IMR-90 (cell line): ENCODE data around the gene C3orf85. TPM values are rescaled to one million over a fixed set of nuclear protein-coding genes. Genes with fewer than 3 reads are reported as not detected.

Experiments
- ATAC-seq: fragments of 200-7000 bp; cut with Tn5 transposase; 2 replicates; pipeline ENCODE4 v1.9.1; 2020; ENCODE audit warnings: low read depth, mild to moderate bottlenecking, moderate library complexity
- BruUV-seq: library from RNA; stranded (reverse); fragments of 400-500 nt; replicated peaks from 2 replicates; lab custom pipeline; 2021; lab: Mats Ljungman, UMichigan
- CTCF ChIA-PET: fragments of 300-600 bp; formaldehyde crosslinking; extraction: SDS; loops from one replicate; lab custom pipeline; 2021; ENCODE audit warnings: antibody characterized with exemption; lab: Yijun Ruan, JAX
- POLR2A ChIA-PET: fragments of 300-600 bp; sonication (Branson Sonifier 250); formaldehyde crosslinking; loops from one replicate; lab custom pipeline; 2022; ENCODE audit warnings: antibody characterized with exemption; ENCODE audit not compliant: unreplicated experiment; lab: Charles Lee
- DNase-seq: peaks from one replicate; pipeline ENCODE4 v3.0.0; 2013
- H2AFZ ChIP-seq: replicated peaks from 2 replicates; pipeline ENCODE3; 2013; ENCODE audit warnings: low read length, mild to moderate bottlenecking; ENCODE audit not compliant: poor library complexity
- H2AK5ac ChIP-seq: 2 replicates; pipeline ENCODE4 v1.6.1; 2013; ENCODE audit warnings: low read depth, low read length, inconsistent platforms
- H2AK9ac ChIP-seq: replicated peaks from 2 replicates; pipeline ENCODE3; 2013; ENCODE audit warnings: mild to moderate bottlenecking, low read depth, low read length, moderate library complexity; ENCODE audit not compliant: poor library complexity
- H2BK120ac ChIP-seq: 2 replicates; pipeline ENCODE4 v1.6.1; 2013; ENCODE audit warnings: low read depth, low read length, inconsistent platforms
- H2BK15ac ChIP-seq: 3 replicates; pipeline ENCODE4 v1.6.1; 2013; ENCODE audit warnings: low read depth, low read length, inconsistent platforms
- H2BK20ac ChIP-seq: 2 replicates; pipeline ENCODE4 v1.6.1; 2013; ENCODE audit warnings: low read depth, mild to moderate bottlenecking, inconsistent platforms, low read length, moderate library complexity
- H2BK5ac ChIP-seq: 2 replicates; pipeline ENCODE4 v1.6.1; 2013; ENCODE audit warnings: mild to moderate bottlenecking, low read depth, low read length, inconsistent platforms; ENCODE audit not compliant: poor library complexity, severe bottlenecking
- H3K14ac ChIP-seq: replicated peaks from 2 replicates; pipeline ENCODE4 v1.6.1; 2013; ENCODE audit warnings: low read depth, low read length, inconsistent platforms
- H3K18ac ChIP-seq: 2 replicates; pipeline ENCODE4 v1.6.1; 2013; ENCODE audit warnings: low read depth, low read length, control low read depth
- H3K23ac ChIP-seq: 2 replicates; pipeline ENCODE4 v1.6.1; 2013; ENCODE audit warnings: low read depth, low read length, inconsistent platforms
- H3K27ac ChIP-seq: 2 replicates; pipeline ENCODE4 v1.5.1; 2013; ENCODE audit warnings: mild to moderate bottlenecking, control low read depth, low read length; ENCODE audit not compliant: insufficient read depth
- H3K27me3 ChIP-seq: 2 replicates; pipeline ENCODE4 v1.6.1; 2013; ENCODE audit warnings: low read length; ENCODE audit not compliant: control insufficient read depth, insufficient read depth
- H3K36me3 ChIP-seq: 2 replicates; pipeline ENCODE4 v1.6.1; 2013; ENCODE audit warnings: low read length, mixed read lengths; ENCODE audit not compliant: control insufficient read depth, insufficient read depth
- H3K4ac ChIP-seq: 2 replicates; pipeline ENCODE4 v1.6.1; 2013; ENCODE audit warnings: low read depth, low read length, inconsistent platforms
- H3K4me1 ChIP-seq: 2 replicates; pipeline ENCODE4 v1.6.1; 2013; ENCODE audit warnings: low read length, mixed read lengths; ENCODE audit not compliant: control insufficient read depth, insufficient read depth
- H3K4me2 ChIP-seq: 2 replicates; pipeline ENCODE4 v1.6.1; 2013; ENCODE audit warnings: low read depth, mild to moderate bottlenecking, control low read depth, low read length, moderate library complexity
- H3K4me3 ChIP-seq: 2 replicates; pipeline ENCODE4 v1.5.1; 2013; ENCODE audit warnings: low read depth, mild to moderate bottlenecking, control low read depth, low read length, moderate library complexity; ENCODE audit not compliant: insufficient read depth
- H3K56ac ChIP-seq: 2 replicates; pipeline ENCODE4 v1.6.1; 2013; ENCODE audit warnings: low read length, inconsistent platforms; ENCODE audit not compliant: insufficient read depth; ENCODE audit errors: extremely low read depth
- H3K79me1 ChIP-seq, 2 experiments: 2 replicates each; pipeline ENCODE4 v1.6.1; 2013; ENCODE audit warnings: low read length in 2 of 2, inconsistent platforms in 1 of 2, low read depth in 1 of 2
- H3K9ac ChIP-seq: 2 replicates; pipeline ENCODE4 v1.6.1; 2013; ENCODE audit warnings: low read depth, low read length, control low read depth
- H3K9me1 ChIP-seq: 2 replicates; pipeline ENCODE4 v1.6.1; 2013; ENCODE audit warnings: low read length, inconsistent platforms; ENCODE audit not compliant: insufficient read depth
- H3K9me3 ChIP-seq: 2 replicates; pipeline ENCODE4 v1.6.1; 2013; ENCODE audit warnings: low read length; ENCODE audit not compliant: control insufficient read depth, insufficient read depth
- H4K20me1 ChIP-seq: 2 replicates; pipeline ENCODE4 v1.6.1; 2013; ENCODE audit warnings: low read length, inconsistent platforms; ENCODE audit not compliant: insufficient read depth
- H4K5ac ChIP-seq: 2 replicates; pipeline ENCODE4 v1.6.1; 2013; ENCODE audit warnings: mild to moderate bottlenecking, low read depth, low read length, control low read depth
- H4K8ac ChIP-seq, 2 experiments: 2 replicates each; pipeline ENCODE4 v1.6.1; 2013; ENCODE audit warnings: low read depth in 2 of 2, low read length in 2 of 2, control low read depth in 1 of 2, inconsistent platforms in 1 of 2
- H4K91ac ChIP-seq: 2 replicates; pipeline ENCODE4 v1.6.1; 2013; ENCODE audit warnings: low read depth, low read length, inconsistent platforms; ENCODE audit not compliant: insufficient read depth
- BHLHE40 ChIP-seq: fragments of 150-350 bp; IDR thresholded peaks from 2 replicates; pipeline ENCODE4 v1.6.1; 2016; ENCODE audit warnings: mild to moderate bottlenecking, low read depth, low read length
- CEBPB ChIP-seq: IDR thresholded peaks from 2 replicates; pipeline ENCODE4 v1.6.1; 2012; ENCODE audit warnings: low read depth, low read length, improper control_type of control experiment
- CHD1 ChIP-seq: IDR thresholded peaks from 2 replicates; pipeline ENCODE4 v1.6.1; 2012; ENCODE audit warnings: low read depth, low read length, improper control_type of control experiment
- CTCF ChIP-seq: conservative IDR thresholded peaks from 2 replicates; pipeline ENCODE4 v1.5.1; 2012; ENCODE audit warnings: mild to moderate bottlenecking, low read depth, low read length, improper control_type of control experiment
- FOS ChIP-seq: fragments of 150-350 bp; IDR thresholded peaks from 2 replicates; pipeline ENCODE4 v1.6.1; 2016; ENCODE audit warnings: low read depth, low read length
- MAFK ChIP-seq: IDR thresholded peaks from 2 replicates; pipeline ENCODE4 v1.6.1; 2012; ENCODE audit warnings: low read depth, low read length, improper control_type of control experiment
- MAZ ChIP-seq: IDR thresholded peaks from 2 replicates; pipeline ENCODE4 v1.6.1; 2012; ENCODE audit warnings: low read depth, mild to moderate bottlenecking, low read length, improper control_type of control experiment, moderate library complexity, borderline replicate concordance
- MXI1 ChIP-seq: IDR thresholded peaks from 2 replicates; pipeline ENCODE4 v1.6.1; 2012; ENCODE audit warnings: low read depth, mild to moderate bottlenecking, low read length, moderate library complexity, borderline replicate concordance
- NFE2L2 ChIP-seq: fragments of 150-350 bp; IDR thresholded peaks from 2 replicates; pipeline ENCODE4 v1.6.1; 2016; ENCODE audit warnings: low read depth, mild to moderate bottlenecking, low read length
- POLR2A ChIP-seq: IDR thresholded peaks from 2 replicates; pipeline ENCODE4 v1.6.1; 2012; ENCODE audit warnings: mild to moderate bottlenecking, low read depth, low read length
- RAD21 ChIP-seq: IDR thresholded peaks from 2 replicates; pipeline ENCODE4 v1.6.1; 2012; ENCODE audit warnings: low read length, improper control_type of control experiment
- RCOR1 ChIP-seq: IDR thresholded peaks from 2 replicates; pipeline ENCODE4 v1.6.1; 2012; ENCODE audit warnings: mild to moderate bottlenecking, low read length, improper control_type of control experiment; ENCODE audit not compliant: insufficient replicate concordance
- RFX5 ChIP-seq: IDR thresholded peaks from 2 replicates; pipeline ENCODE4 v1.8.0; 2012; ENCODE audit warnings: low read depth, mild to moderate bottlenecking, low read length, moderate library complexity
- SMC3 ChIP-seq: fragments of 150-350 bp; IDR thresholded peaks from 2 replicates; pipeline ENCODE4 v1.6.1; 2016; ENCODE audit warnings: low read depth, mild to moderate bottlenecking, antibody characterized with exemption, low read length, moderate library complexity
- WGBS, 2 experiments: methylation state at CpG; one replicate each; pipeline versions ENCODE4 v1.1.5 to v1.1.7; 2013; ENCODE audit warnings: missing lambda C conversion rate in 2 of 2; ENCODE audit not compliant: insufficient read length in 1 of 2; ENCODE audit errors: extremely low coverage in 2 of 2; 5-methylcytosine and 5-hydroxymethylcytosine counted together
- dilution Hi-C: fragments of 300-500 bp; cut with HindIII; formaldehyde crosslinking; loops from one replicate; pipeline ENCODE4 v1.14.3; 2018; ENCODE audit warnings: low sequenced_read_pairs; ENCODE audit not compliant: unreplicated experiment
- in situ Hi-C: fragments of 300-500 bp; cut with MboI; formaldehyde crosslinking; loops from 3 replicates; pipeline ENCODE4 v1.14.3; 2019; ENCODE audit warnings: low sequenced_read_pairs, inconsistent platforms, mixed read lengths
- intact Hi-C: fragments of 100-400 bp; cut with micrococcal nuclease; formaldehyde crosslinking; loops from 2 replicates; pipeline ENCODE4 v1.10.0; 2022
- polyA plus RNA-seq, 3 experiments: library from polyadenylated mRNA; depleted of rRNA; stranded (reverse); fragments of >200 nt; gene quantifications; 2 replicates each; pipeline ENCODE4 v1.2.3, GENCODE V29; 2012; ENCODE audit warnings: low replicate concordance in 1 of 3
- total RNA-seq: library from RNA; depleted of rRNA; stranded (reverse); fragments of >200 nt; gene quantifications from 2 replicates; pipeline ENCODE4 v1.2.3, GENCODE V29; 2012
- TF ChIP-seq, protein P1 (sequence below): fragments of 150-350 bp; IDR thresholded peaks from 2 replicates; pipeline ENCODE4 v1.6.1; 2016; ENCODE audit warnings: low read depth, mild to moderate bottlenecking, low read length, moderate library complexity, borderline replicate concordance
- TF ChIP-seq, protein P2 (sequence below): fragments of 150-350 bp; IDR thresholded peaks from 2 replicates; pipeline ENCODE4 v1.6.1; 2017; ENCODE audit warnings: mild to moderate bottlenecking, antibody characterized with exemption, low read length, low read depth

The C3orf85 gene
- total and polyA plus RNA-seq, 2 of the 4 experiments (the other 2 are of a cell fraction), result not detected

GRCh38 chr3:109127553-109127952 is 9.0 kb upstream of the C3orf85 start:
- Histone ChIP-seq H3K9ac (no peak overlapping the region), H2BK5ac (no peak overlapping the region), H2BK20ac (no peak overlapping the region), H3K4ac (no peak overlapping the region), H3K36me3 (no peaks in the 10 kb centered on the region), H2AFZ (no peak overlapping the region), H2BK120ac (no peak overlapping the region), H3K27ac (no peak overlapping the region), H3K14ac (no peak overlapping the region), H3K4me1 (no peaks in the 10 kb centered on the region), H3K79me1 (no peaks in the 10 kb centered on the region), H3K56ac (no peak overlapping the region), H2AK5ac (no peak overlapping the region), H3K23ac (no peak overlapping the region), H4K20me1 (no peaks in the 10 kb centered on the region), H3K4me3 (no peak overlapping the region), H3K9me1 (no peaks in the 10 kb centered on the region), H3K4me2 (no peak overlapping the region), H4K5ac (no peak overlapping the region), H4K91ac (no peak overlapping the region), H2BK15ac (no peak overlapping the region), H3K9me3 (no peaks in the 10 kb centered on the region; the same call in 1 of the 2 replicates), H3K27me3 (no peaks in the 10 kb centered on the region), H2AK9ac (no peak overlapping the region), H3K18ac (no peak overlapping the region), H4K8ac (no peak overlapping the region)
- ATAC-seq (no peak), DNase-seq (no peak)
- ChIA-PET CTCF (no interaction called here), POLR2A (no interaction called here)
- intact Hi-C loops (no loop called here), dilution Hi-C loops (no loop called here), in situ Hi-C loops (no loop called here)
- TF ChIP-seq MAZ (no peak), POLR2A (no peak), MAFK (no peak), SMC3 (no peak), CEBPB (no peak), RAD21 (no peak), RCOR1 (no peak), CHD1 (no peak), BHLHE40 (no peak), NFE2L2 (no peak), CTCF (no peak), RFX5 (no peak), FOS (no peak), MXI1 (no peak)
- TF ChIP-seq, protein P1, sequence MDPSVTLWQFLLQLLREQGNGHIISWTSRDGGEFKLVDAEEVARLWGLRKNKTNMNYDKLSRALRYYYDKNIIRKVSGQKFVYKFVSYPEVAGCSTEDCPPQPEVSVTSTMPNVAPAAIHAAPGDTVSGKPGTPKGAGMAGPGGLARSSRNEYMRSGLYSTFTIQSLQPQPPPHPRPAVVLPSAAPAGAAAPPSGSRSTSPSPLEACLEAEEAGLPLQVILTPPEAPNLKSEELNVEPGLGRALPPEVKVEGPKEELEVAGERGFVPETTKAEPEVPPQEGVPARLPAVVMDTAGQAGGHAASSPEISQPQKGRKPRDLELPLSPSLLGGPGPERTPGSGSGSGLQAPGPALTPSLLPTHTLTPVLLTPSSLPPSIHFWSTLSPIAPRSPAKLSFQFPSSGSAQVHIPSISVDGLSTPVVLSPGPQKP, result no peak
- TF ChIP-seq, protein P2, sequence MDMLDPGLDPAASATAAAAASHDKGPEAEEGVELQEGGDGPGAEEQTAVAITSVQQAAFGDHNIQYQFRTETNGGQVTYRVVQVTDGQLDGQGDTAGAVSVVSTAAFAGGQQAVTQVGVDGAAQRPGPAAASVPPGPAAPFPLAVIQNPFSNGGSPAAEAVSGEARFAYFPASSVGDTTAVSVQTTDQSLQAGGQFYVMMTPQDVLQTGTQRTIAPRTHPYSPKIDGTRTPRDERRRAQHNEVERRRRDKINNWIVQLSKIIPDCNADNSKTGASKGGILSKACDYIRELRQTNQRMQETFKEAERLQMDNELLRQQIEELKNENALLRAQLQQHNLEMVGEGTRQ, result no peak
- 0% methylated on average over 1 of the region's 2 CpGs; no CpG with 5 or more reads in 1 of the 2 experiments for WGBS, 2 experiments
- BruUV-seq, result no TSS peak
